HG03097 (cell line): ENCODE data around the gene ZBTB20.
"Not testable (repeated sequence)": the region's sequence is repeated elsewhere in the genome, so short reads cannot be mapped to it uniquely, and the experiment has no call there.

Experiments
- ATAC-seq: cut with Tn5 transposase; IDR thresholded peaks from one replicate; pipeline ENCODE4 v1.9.1; 2021; ENCODE audit not compliant: unreplicated experiment, low FRiP score

ZBTB20 gene

DNA sequence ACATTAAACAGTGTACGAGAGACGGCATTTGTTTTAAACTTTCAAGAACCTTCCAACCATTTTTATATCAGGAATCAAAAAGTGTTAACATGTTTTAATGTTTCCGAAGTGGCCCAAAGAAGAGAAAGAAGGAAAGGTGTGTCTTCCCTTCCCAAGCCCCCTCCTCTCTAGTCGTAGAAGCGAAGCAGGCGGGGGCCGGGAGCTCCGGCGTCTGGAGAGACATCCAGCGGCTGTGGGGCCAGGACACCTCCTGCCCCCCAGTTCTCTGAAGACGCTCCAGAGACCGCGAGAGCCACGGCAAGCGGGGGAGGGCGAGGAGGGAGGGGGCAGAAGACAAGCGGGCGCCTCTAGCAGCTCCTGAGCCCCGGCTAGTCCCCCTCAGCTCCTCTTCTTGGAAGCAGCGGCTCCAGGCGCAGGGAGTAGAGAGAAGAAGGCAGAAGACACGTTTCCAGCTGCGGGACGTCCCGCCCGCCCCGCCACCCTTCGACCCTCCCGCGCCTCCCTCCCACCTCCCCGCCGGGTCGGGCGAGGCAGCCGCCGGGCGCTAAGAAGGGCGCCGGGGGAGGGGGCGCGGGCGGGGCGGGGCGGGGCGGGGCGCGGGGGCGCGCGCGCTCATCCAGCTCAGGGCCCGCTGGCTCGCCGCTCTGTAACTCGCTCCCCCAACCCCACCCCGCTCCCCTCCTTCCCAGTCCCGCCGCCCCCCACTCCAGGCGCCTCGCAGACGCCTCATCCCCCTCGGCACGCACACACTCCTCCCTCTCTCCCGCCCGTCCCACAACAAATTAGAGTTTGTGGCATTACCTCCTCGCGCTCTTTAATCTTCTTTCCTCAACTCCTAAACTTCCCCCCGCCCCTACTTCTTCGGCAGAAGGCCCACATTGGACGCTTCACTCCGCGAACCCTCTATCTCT is at the start of gene ZBTB20:
ZBTB20 (minus strand) TSS at position 871 of the 911 bp plus-strand sequence.
- ATAC-seq = peak; percentile 21

- no peak for ATAC-seq
These were observed 47.4 kb upstream of the ZBTB20 start for GRCh38 chr3:115194476-115194875.

DNA sequence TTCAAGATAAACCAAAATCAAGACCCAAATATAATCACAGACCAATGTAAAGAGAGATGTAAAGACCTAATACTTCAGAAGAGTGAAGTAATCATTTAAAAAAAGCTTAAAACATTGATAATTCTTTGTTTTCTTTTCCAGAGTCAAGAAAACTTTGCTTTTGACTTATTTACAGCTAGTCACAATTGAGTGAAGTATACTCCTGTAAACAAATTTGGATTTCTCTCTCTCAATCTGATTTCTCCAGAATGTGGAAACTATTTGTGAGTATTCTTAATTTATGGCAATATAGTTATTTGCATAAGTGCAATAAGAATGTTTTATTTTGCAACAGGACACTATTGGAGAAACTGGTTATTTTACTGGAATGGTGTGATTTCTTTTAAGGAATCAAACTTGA is 43.7 kb upstream of the ZBTB20 start:
- no peak for ATAC-seq

GRCh38 chr3:115187149-115187757 is 40.2 kb upstream of the ZBTB20 start:
- ATAC-seq = peak; percentile 99

- peak; percentile 24 for ATAC-seq
These were observed 39.5 kb upstream of the ZBTB20 start for GRCh38 chr3:115186351-115187148.

DNA sequence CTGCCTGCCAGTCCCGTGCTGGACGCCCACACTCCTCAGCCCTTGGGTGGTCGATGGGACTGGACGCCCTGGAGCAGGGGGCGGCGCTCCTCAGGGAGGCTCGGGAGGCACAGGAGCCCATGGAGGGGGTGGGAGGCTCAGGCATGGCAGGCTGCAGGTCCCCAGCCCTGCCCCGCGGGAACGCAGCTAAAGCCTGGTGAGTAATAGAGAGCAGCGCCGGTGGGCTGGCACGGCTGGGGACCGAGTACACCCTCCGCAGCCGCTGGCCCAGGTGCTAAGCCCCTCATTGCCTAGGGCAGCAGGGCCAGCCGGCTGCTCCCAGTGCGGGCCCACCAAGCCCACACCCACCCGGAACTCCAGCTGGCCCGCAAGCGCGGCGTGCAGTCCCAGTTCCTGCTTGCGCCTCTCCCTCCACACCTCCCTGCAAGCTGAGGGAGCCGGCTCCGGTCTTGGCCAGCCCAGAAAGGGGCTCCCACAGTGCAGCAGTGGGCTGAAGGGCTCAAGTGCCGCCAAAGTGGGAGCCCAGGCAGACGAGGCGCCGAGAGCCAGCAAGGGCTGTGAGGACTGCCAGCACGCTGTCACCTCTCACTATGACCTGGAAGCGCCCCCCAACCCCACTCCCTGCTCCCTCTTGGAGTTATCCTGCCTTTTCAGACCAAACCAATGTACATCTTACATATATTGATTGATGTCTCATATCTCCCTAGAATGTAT is 37.9 kb upstream of the ZBTB20 start:
- ATAC-seq = not testable (repeated sequence)

DNA sequence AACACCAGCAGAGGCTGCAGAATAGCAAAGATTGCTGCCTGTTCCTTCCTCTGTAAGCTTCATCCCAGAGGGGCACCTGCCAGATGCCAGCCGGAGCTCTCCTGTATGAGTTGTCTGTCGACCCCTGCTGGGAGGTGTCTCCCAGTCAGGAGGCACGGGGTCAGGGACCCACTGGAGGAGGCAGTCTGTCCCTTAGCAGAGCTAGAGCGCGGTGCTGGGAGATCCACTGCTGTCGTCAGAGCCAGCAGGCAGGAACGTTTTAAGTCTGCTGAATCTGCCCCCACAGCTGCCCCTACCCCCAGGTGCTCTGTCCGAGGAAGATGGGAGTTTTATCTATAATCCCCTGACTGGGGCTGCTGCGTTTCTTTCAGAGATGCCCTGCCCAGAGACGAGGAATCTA is 31.8 kb upstream of the ZBTB20 start:
- ATAC-seq = not testable (repeated sequence)

GRCh38 chr3:115169808-115170207 is 22.7 kb upstream of the ZBTB20 start:
- ATAC-seq = no peak

DNA sequence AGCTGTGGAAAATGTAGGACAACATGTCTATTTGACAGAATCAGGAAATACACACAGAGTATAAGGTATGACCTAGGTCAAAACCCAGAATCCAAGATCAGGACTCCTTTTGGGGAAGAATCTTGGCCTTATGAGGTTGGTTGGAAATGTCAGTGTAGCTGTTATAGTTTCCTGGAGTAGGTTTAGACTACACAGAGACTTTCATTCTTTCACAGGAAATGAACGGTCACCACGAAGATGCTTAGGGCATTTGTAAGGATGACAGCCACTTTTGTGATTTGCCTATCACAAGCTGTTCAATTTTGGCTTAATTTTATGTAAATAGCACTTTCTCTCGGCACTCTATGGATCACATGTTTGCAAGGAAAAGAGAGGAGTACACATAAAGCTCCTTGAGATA is 18.6 kb upstream of the ZBTB20 start:
- ATAC-seq = no peak

DNA sequence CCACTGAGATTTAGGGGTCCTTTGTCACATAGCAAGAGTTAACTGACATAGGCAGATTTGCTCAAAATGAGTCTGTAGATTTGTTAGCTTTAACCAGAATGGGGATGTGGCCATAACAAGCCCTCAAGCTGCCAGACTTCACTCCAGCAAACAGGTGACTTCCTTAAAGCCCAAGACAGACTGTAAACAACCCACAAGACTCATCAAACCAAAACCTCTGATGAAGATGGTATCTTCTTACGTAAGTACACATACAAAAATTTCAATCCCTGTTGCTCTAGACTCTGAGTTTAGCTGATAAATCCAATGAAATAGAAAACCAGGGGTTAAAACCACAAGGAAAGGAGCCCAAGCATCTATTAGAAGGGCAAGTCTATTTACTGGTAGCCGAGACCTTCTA is 18.2 kb upstream of the ZBTB20 start:
- no peak for ATAC-seq

GRCh38 chr3:115164374-115165221 is 17.5 kb upstream of the ZBTB20 start:
- no peak for ATAC-seq

GRCh38 chr3:115162759-115163158 is 15.7 kb upstream of the ZBTB20 start:
- ATAC-seq = no peak

- no peak for ATAC-seq
These were observed 14.8 kb upstream of the ZBTB20 start for GRCh38 chr3:115161866-115162265.

- ATAC-seq = no peak
These were observed 14.2 kb upstream of the ZBTB20 start for GRCh38 chr3:115161168-115161834.

- ATAC-seq = peak; percentile 100
These were observed 13.2 kb upstream of the ZBTB20 start for GRCh38 chr3:115160295-115160694.

DNA sequence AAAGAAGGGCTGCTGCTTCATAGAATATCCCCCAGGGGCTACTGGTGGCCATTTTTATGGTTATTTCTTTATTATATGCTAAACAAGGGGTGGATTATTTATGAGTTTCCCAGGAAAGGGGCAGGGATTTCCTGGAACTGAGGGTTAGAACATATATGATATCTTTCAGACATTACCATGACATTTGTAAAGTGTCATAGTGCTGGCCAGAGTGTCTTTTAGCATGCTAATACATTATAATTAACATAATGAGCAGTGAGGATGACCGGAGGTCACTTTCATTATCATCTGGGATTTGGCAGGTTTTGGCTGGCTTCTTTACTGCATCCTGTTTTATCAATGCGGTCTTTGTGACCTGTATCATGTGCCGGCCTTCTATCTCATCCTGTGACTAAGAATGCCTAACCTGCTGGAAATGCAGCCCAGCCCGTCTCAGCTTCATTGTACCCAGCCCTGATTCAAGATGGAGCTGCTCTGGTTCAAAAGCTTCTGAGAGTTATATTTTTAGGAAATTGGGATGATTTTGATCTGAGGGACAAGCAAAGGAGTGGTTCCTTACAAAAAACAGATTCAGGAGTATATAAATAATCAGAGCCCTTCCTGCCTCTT is 9.1 kb upstream of the ZBTB20 start:
- ATAC-seq = no peak

DNA sequence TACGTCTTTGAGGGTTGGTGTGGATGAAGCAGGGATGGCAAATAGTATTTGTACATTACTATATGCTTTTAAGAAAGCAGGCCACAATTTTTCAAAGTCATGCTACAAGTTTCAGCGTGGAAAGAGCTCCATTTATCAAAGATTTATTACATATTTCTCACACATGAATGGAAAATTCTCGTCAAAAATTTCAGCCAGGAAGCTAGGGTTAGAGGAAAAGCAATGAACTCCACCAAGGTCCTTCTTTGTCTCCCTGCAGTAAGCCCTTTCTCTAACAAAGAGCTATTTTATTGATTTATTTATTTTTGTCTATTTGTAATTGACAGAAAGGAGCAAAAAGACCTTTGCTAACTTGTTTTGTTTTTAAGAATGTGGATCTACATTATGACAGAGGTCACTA is 7.5 kb upstream of the ZBTB20 start:
- no peak for ATAC-seq

DNA sequence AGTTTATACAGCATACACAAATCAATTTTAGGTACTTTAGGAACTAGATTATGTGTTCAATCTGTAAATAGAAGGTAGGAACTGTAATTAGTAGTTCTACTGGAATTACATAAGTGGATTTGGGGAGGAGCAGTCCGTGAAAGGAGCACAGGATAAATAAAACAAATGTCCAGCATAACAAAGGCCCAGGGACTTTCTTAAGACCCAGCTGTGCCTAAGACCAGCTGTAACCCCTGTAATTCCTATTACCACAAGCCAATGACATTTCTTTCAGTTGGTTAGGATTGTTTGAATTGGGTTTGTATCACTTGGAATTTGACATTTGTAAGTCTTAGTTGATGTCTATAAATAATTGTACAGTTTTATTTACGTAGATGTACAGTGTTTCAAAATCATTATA is 4.8 kb upstream of the ZBTB20 start:
- no peak for ATAC-seq
